Activated gamma-delta T cell (primary cell): Measurements from ENCODE around the gene CPT2.

Source experiments
- DNase-seq: peaks from one replicate; lab custom pipeline; 2025; lab: John Stamatoyannopoulos, UW

The CPT2 gene

GRCh38 chr1:53219711-53220110 is 23.1 kb downstream of the CPT2 start:
- no peak for DNase-seq

GRCh38 chr1:53220171-53220961 is 23.7 kb downstream of the CPT2 start, which contains the start of gene CZIB:
CZIB (minus strand) TSS chr1:53220634; CDS start chr1:53220575, 59 bp downstream.
- peak; percentile 84 for DNase-seq

- DNase-seq: no peak
Measured at GRCh38 chr1:53220962-53221286, 24.3 kb downstream of the CPT2 start.

- no peak for DNase-seq
Measured at GRCh38 chr1:53237638-53238037, 41.0 kb downstream of the CPT2 start.

GRCh38 chr1:53238197-53239155 is 41.9 kb downstream of the CPT2 start, which contains the start of gene MAGOH:
MAGOH (minus strand) TSS chr1:53238518; CDS start chr1:53238448, 70 bp downstream.
- DNase-seq: peak; percentile 91

DNA sequence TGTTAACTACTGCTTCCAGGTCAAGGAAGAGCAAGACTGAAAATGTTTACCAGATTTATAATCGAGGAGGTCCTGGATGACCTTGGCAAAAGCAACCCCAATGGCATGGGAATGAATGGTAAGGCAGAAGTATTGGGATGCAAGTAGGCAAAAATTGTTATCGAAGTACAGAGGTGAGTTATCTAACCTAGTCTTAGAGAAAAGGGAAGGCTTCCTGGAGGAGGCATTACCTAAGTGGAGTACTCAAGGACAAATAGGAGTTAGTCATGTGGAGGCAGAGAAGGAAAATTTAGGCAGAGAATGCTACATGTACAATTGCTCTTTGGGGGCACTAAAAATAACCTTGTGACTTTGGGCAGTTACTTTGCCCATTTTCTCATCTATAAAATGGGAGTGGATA is 45.2 kb downstream of the CPT2 start:
- no peak for DNase-seq

- no peak for DNase-seq
Measured at GRCh38 chr1:53242381-53242780, 45.8 kb downstream of the CPT2 start.

GRCh38 chr1:53244141-53244540 is 47.5 kb downstream of the CPT2 start:
- DNase-seq: no peak

DNA sequence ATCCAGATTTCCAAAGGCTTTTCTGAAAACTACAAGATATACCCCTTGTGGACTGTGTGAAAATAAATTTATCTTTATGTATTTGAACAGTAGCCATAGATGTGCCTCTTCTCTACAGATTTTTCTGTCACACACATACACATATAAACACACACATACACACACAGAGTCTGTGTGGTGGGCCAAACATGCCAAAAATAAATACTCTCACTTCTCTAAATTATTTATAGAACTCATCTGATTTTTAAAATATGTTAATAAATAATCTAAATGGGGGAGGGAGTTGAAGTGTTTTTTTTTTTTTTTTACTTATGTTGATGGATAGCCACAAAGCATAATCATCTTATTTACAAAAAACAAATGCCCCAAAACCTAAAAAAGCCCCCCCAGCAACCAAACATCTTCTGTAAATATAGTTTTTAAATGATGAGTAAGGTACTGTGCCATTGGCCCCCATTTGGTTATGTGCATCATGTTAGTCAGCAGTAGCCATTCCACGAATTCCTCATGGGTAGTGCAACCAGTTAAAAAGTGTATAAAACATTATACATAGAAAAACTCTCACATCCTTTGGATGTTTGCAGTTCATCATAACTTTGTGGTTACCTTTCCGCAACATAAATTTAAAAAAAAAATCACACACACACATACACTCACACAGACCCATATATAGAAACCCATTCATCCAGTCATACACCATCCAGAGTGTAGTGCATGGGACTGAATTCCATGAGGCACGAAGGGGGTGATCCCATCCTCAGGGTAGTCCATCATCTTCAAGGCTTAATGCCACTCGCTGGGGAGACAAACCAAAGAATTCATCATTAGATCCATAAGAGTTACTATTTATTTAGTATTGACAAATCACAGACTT is 49.9 kb downstream of the CPT2 start:
- no peak for DNase-seq

DNA sequence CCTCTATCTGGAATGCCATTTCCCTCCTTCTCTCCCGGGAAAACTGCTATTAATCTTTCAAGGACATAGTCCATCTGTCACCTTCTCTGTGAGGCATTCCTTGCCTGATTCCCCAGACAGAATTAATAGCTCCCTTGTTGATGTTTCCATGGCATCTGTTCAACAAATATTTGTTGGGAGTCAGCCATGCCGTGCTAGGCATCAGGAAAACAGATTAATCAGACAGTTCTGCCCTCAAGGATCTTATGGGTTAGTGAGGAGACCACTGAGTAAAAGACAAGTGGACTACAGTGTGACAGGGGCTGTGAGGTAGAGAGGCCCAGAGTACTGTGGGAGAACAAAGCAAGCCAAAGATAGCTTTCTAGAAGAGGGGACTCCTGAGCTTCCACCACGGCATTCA is 53.1 kb downstream of the CPT2 start:
- no peak for DNase-seq

DNA sequence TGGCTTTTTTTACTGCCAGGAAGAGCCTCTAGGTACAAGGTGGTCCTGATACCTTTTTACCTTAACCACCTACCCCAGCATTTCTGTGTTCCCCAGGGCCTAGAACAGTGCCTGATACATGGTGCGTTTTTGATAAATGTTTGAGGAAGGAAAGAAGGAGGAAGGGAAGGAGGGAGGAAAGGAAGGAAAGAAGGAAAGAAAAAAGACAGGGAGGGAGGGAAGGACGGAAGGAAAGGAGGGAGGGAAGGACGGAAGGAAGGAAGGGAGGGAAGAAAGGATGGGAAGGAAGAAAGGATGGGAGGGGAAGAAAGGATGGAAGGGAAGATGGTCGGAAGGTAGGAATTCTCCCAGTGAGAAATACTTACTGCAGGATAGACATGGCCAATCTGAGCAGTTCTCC is 53.7 kb downstream of the CPT2 start:
- DNase-seq: no peak

DNA sequence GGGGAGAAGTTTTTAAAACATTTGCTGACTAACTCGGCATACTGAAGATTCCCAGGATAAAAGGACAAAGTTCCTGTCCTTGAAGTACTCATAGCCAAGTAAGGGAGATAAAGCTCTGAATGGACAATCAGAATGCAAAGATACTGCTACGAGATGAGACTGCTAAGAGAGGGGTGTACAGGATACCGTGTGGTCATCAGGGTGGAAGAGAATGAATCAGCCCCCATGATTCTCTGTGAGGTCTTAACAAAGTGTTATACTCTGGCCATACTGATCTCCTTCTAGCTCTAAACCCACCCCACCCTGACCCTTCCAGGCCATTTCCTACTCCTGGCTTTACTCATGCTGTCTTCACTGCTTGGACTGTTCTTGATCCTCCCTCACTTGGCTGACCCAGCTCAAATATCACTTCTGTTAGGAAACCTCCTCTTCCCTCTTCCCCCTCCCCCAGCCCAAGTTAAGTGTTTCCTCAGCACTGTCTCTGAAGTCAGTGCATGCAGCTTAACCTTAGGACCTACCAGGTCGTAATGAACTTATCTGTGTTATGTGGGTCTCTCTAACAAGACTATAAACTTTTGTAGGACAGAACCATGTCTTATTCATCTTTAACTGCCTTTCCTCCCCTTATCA is 57.5 kb downstream of the CPT2 start:
- no peak for DNase-seq

- no peak for DNase-seq
Measured at GRCh38 chr1:53255031-53255430, 58.4 kb downstream of the CPT2 start.

GRCh38 chr1:53256511-53257453 is 60.2 kb downstream of the CPT2 start:
- DNase-seq: no peak

DNA sequence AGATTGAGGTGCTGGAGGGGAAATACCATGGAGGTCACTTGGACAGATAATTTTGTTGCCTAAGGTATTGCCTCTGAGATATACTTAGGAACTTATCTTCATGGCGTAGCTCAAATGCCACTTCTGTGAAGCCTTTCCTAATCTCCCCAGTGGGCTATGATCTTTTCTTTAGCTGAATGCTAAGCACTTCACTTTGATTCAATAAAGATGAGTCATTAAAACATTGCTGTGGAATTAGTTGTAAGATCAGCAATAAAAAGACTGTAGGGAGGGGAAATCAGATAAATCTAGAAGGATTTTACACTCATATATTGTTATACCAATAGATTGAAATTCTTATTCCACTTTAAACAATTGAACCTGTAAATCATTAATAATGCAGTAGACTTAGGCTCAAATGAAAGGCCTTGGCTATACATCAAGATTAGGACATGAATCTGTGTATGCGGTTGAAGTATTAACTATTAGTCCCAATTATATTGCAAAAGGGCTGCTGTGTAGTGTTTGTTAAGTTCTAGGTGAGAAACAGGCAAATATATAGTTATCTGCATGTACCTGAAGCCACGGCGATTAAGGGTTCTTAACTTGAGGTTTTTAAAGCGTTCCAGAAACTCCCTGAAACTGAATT is 60.9 kb downstream of the CPT2 start:
- DNase-seq: no peak

DNA sequence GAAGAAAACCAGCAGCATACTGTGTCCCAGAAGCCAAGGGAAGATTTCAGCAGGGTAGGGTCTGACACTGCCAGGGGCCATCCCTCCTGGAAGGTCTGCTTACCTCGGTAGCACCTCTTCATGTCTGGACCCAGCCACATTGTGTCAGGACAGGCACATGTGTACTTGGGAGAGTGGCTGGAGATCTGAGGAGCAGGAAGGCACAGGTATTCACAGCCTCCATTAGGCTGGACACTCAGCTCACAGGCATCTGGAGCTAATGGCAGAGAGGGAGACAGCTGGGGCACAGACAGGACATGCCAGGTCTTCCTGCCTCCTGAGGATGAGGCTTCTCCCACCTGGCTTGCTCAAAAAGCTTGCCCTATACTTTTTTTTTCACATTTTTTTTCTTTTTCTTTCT is 61.6 kb downstream of the CPT2 start:
- DNase-seq: no peak

GRCh38 chr1:53259932-53260331 is 63.3 kb downstream of the CPT2 start:
- no peak for DNase-seq

DNA sequence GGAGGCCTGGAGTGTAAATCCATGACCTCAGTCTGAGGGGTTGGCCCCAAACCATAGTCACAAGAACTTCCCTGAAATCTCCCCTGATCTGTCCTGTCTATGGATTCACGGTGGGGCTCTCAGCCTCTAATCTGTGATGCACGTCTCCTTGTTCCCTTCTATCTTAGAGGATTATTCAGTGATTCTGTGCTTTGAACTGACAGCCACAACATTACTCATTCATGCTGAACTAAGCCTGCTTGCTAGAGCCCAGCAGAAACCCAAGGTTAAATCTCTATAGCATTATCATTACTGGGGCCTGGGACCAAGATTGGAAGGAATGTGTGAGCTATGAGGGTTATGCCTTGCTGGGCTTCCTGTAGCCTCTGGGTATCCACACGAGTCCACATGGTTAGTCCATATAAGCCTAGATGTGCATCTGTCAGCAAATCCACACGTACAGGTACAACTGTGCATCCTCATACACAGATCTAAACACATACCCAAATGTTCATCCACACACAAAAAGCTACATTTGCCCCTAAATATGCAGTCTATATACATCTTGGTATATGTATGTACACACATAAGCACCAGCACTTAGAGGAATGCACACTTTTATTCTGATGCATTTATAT is 64.1 kb downstream of the CPT2 start:
- DNase-seq: no peak

- no peak for DNase-seq
Measured at GRCh38 chr1:53262000-53262399, 65.4 kb downstream of the CPT2 start.
